CD4-positive, alpha-beta T cell treated with Interleukin-1 beta for 1 hour (primary cell): ENCODE results near the gene TOX2.
A peak's percentile ranks its signal among the peaks of the same experiment; 100 is the strongest.

Experiments
- DNase-seq, 2 donors: peaks; one replicate each; pipeline ENCODE4 v3.0.0-alpha.2; 2020 to 2022

Gene TOX2

DNA sequence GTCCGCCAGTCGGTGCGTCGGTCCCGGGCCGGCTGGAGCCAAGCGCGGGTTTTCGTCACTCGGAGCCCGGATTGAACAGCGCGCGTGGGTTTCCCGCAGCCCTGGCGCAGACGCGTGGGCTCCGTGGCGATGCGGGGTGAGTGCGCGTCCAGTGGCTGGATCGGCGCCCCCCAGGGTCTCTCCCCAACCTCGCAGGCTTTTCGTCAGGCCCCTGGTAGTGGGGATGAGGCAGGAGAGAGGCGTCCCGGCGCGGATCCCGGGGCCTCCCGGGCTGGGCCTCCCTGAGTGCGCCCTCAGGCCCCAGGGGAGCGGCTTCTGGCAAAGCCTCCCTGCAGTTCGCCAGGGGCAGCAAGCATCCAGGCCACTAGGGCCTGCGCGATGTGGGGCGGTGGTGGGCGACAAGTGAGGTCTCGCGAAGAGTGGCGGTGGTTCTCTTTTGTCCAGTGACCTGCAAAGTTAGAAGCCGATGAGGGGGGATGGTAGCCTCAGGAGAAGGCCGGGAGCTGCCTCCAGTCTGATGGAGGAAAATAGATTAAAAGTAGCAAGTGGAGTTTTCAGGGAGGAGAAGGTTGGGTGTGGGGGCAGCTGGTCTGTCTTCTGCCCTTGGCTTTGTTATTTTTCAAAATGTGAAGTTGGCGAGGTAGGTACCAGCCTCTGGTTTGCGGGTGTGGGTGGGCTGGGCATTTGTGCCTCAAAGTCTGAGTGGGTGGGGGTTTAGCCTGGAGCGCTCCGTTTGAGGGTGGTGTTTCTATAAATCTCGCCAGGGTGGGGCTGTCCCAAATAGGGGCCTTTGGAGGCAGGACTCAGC, 1.6 kb downstream of the TOX2 start:
- no peak for DNase-seq

GRCh38 chr20:43916881-43917371, 2.3 kb downstream of the TOX2 start:
- no peak for DNase-seq

DNA sequence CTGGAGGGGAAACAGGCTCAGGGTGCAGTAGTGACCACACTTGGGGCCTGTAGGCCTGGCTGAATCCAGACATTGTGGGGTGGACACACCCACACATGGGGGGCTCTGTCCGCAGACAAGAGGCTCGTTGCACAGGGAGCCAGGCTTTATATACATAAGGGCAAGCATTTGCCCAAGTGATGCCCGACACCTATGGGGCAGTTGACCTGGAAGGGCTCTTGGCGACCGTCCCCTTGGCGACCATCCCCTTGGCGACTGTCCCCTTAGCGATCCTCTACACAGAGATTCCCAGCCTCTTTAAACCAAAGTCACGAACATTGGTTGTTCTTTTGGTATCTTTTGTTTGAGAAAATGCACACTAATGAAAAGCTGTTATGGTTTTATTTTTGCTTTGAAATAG, 2.7 kb downstream of the TOX2 start:
- no peak for DNase-seq

DNA sequence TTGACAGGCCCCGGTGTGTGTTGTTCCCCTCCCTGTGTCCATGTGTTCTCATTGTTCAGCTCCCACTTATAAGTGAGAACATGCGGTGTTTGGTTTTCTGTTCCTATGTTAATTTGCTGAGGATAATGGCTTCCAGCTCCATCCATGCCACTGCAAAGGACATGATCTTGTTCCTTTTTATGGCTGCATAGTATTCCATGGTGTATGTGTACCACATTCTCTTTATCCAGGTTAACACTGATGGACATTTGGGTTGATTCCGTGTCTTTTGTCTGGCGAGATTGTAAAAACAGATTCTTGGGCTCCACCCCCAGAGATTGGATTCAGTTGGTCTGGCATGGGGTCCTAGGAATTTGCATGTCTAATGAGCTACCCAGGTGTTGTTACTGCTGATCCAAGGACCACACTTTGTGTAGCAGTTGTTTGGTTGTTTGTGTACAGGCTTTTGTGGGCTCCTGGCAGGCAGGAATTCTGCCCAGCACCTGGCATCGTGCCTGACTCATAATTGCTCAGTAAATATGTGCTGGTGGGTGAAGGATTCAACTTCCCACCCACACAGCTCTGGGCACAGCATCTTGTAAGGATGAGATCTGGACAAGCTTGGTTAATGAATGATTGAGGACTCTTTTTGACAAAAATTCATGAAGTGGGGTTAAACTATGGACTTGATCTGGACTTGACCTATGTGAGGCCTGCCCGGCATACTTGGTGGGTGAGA, 5.2 kb downstream of the TOX2 start:
- DNase-seq, result no peak

DNA sequence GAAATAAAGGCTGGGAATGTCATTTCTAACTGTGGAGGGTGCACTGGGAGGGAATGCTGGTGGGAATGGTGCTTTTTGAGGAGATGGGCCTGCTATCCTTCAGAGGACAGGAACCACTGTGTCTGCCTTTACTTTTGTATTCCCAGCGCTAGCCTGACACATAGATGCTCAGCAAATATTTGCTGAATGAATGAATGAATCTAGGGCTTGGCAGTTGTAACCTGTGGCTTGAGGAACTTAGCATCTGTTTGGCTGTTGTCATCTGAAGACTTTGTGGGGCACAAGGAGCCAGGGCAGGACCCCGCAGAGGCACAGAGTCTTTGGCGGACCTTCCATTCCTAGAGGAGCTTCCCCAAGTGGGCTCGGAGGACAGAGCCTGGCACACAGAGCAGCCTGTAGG, 6.1 kb downstream of the TOX2 start:
- DNase-seq, result no peak

DNA sequence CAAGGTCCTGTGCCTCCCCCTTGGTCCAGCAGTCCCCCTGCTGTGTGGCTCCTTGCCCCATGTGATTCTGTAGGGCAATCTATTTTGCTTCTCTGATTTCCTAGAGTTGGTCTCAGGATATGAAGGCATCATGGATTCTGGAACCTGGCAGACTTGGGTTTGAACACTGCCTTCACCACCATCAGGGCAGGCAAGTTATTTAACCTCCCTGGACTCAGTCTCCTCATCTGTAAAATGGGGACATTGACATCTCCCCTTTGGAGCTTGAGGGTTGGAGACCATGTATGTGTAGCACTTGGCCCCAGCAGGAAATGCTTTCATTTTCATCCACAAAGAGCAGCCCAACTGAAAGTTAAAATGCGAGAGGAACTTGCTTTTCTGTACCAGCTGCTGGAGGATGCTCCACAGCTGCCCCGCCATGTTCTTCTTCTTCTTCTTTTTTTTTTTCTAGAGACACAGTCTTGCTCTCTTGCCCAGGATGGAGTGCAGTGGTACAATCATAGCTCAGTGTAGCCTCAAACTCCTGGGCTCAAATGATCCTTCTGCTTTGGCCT, 6.7 kb downstream of the TOX2 start:
- DNase-seq, result no peak

DNA sequence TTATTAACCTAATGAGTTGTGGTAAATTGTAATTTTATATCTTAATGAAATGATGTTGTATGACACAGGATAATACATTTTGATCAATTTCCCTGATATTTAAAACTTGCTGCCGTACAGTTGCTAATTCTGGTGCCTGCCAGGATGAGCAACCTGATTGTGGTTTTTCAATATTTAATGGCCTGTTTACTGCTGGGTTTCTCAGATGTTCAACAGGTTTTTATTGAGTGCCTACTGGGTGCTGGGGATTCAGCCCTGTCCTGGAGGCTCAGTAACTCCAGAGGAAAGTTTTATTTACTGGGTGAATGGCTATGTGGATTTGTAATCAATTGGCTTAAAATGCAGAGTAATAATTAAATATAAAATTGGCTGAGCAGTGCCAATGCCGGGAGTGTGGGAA, 8.0 kb downstream of the TOX2 start:
- DNase-seq, result no peak

- no peak for DNase-seq
Measured at GRCh38 chr20:43923322-43923721, 8.7 kb downstream of the TOX2 start.

- no peak for DNase-seq
Measured at GRCh38 chr20:43923917-43924316, 9.3 kb downstream of the TOX2 start.

DNA sequence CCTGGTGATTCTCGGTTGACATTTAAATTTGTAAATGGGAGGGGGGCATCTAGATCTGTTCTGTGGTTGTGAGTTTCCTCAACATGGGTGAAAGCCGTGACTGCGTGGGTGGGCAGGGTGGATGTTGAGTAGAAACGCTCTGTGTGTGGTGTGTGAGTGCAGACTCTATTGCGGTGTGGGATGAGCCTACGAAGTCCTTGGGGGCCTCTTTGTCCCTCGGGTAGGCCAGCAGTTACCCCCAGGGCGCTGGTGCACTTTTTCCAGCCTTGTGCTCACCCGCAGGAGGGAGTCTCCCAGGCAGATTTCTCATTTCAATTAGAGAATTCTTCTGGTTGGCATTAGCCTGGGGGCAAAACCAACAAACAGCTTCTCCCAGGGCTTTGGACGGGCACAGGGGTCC, 10.6 kb downstream of the TOX2 start:
- peak in 1 of 2 donors; percentile 41 for DNase-seq

GRCh38 chr20:43925801-43926200, 11.1 kb downstream of the TOX2 start:
- DNase-seq, result no peak

DNA sequence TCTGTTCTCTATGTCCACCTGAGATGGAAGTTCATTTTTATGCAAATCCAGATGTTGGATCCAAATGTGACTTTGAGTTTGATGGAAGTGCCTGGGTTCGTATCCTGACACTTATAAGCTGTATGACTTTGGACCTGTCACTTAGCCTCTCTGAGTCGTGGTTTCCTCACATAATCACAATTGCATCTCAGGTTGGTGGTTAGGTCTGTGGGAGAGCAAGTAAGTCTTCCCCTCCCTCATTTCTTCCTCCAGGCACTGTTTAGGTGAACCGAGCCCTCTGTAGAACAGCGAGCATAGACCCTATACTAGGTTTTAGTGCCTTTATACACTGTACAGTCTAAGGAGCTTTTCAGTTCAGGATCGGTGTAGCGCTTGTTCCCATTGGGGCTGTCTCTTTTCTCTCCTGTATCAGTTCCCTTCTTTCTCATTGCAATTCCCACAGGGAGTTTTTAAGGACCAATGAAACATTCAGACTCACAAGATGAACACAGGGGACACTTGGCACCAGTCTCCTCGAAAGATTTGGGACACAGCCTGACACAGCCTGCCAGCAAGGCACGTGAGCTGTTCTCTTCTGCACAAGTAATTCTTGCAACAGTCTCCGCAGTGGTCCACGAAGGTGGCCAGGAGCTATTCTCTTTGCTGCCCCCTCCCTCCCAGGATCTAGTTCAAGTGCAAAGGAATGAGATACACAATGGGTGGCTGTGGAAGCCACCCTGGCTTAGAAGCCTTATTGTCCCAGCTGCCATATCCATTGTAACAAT, 11.8 kb downstream of the TOX2 start:
- no peak for DNase-seq

- DNase-seq, result no peak
Measured at GRCh38 chr20:43931976-43932375, 17.3 kb downstream of the TOX2 start.

GRCh38 chr20:43934833-43935232, 20.2 kb downstream of the TOX2 start:
- no peak for DNase-seq

- no peak for DNase-seq
Measured at GRCh38 chr20:43936104-43936770, 21.6 kb downstream of the TOX2 start.

DNA sequence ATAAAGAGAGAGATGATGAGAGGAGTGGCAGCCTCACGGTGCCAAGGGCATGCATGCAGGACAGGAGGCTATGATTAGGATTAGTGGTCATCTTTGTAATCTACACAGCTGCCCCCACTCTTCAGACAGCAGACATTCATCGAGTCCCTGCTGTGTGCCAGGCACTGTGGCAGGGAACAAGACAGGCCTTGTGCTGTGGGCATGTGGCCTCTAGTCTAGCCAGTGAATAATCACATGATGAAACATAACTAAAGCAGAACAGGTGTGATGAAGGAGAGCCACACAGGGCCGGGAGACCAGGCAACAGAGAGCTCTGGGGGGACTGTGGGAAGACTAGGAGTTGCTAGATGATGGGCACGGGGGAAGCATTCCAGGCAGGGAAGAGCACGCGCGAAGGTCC, 22.2 kb downstream of the TOX2 start:
- DNase-seq, result no peak

DNA sequence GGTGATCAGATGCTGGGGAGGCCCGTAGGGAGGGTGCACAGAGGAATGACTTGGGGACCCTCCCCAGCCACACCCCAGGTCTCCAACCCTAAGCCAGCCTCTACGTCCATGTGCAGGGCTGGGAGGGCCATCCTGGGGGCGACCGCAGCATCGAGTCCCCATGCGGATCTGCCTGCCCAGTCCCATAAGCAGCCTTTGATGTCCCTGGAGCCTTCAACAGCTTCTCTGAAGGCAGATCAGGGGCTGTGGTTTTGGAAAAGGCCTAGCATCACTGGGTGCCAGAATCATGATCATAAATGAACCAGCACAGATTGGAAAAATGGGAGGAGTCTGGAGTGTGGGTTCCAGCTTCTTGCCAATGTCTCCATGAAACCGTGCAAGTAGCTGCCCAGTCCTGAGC, 22.9 kb downstream of the TOX2 start:
- no peak for DNase-seq

GRCh38 chr20:43938017-43938655, 23.5 kb downstream of the TOX2 start:
- DNase-seq, result no peak

DNA sequence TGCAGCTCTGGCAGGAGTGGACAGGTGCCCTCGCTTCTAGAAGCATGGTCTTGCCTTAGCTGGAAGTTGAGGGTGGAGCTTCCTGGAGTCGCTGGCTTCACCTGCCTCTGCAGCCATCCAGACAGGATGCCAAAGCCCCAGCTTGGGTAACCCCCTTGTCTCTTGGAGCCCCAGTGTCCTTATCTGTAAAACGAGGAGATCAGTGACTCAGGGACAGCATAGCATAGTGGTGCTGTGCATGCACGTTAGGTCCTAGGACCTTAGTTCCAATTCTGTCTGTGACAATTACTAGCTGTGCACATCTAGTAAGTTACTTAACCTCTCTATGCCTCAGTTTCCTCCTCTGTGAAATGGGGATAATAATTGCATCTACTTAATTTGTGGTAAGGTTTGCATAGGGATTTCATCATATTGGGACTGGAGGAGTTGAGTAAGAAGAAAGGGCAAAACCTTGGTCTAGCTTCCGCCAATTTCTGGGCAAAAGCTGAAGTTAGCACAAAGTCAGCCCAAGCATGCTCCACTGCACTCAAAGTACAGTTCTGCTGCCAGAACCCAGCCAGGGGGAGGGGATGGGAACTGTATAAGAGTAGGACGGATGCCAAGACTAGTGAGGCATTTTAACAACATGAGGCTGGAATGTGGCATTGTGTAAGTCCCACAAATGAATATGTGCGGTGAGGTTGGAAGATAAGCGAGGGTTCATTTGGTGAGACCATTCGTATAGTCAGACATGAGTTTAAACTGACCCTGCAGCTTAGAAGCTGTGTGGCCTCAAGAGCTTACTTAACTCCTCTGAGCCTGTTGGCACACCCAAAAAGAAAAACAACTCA, 24.5 kb downstream of the TOX2 start:
- no peak for DNase-seq

DNA sequence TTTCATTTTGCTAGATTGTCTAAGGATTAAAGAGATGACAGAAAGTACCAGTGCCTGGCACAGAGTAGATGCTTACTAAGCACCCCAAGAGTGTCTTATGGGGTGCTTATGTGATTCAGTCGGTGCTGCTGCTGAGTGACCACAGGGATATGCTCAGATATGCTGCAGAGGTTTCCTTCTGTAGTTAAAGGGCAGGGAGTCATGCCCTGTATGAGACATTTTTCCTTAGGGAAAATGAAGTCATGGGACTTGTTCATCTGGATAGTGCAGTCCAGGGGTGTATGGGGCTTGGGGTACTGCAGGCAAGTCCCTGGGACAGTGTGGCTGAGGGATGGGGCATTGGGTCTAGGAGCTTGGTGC, 25.1 kb downstream of the TOX2 start:
- DNase-seq, result no peak

GRCh38 chr20:43940518-43941225, 26.0 kb downstream of the TOX2 start:
- no peak for DNase-seq
